MM.1S (cell line): ENCODE results near the gene CDKL1.
"Not testable (repeated sequence)": the region's sequence is repeated elsewhere in the genome, so short reads cannot be mapped to it uniquely, and the experiment has no call there.

Experiments used
- DNase-seq: peaks from one replicate; pipeline ENCODE4 v3.0.0-alpha.2; 2015
- H2AFZ ChIP-seq: fragments of 300-600 bp; sonication (generic); 2 replicates; pipeline ENCODE4 v1.6.0; 2016; ENCODE audit warnings: antibody characterized with exemption, low read length
- H3F3A ChIP-seq: fragments of 300-600 bp; sonication (generic); 2 replicates; pipeline ENCODE4 v1.6.1; 2016; ENCODE audit warnings: mild to moderate bottlenecking, antibody characterized with exemption, low read length, moderate library complexity, mixed read lengths; ENCODE audit not compliant: insufficient read depth
- H3K27ac ChIP-seq: fragments of 300-600 bp; sonication (generic); 2 replicates; pipeline ENCODE4 v1.5.1; 2016; ENCODE audit warnings: mild to moderate bottlenecking, low read length
- H3K27me3 ChIP-seq: fragments of 300-600 bp; sonication (generic); replicated peaks from 2 replicates; pipeline ENCODE4 v1.6.0; 2016; ENCODE audit warnings: low read length; ENCODE audit not compliant: insufficient read depth
- H3K36me3 ChIP-seq: fragments of 300-600 bp; sonication (generic); replicated peaks from 2 replicates; pipeline ENCODE4 v1.6.1; 2016; ENCODE audit warnings: mild to moderate bottlenecking, low read length, mixed read lengths; ENCODE audit not compliant: insufficient read depth
- H3K4me1 ChIP-seq: fragments of 300-600 bp; sonication (generic); 2 replicates; pipeline ENCODE4 v1.6.1; 2016; ENCODE audit warnings: low read length, mixed read lengths
- H3K4me2 ChIP-seq: fragments of 300-600 bp; sonication (generic); 2 replicates; pipeline ENCODE4 v1.6.0; 2016; ENCODE audit warnings: low read depth, low read length
- H3K4me3 ChIP-seq: fragments of 300-600 bp; sonication (generic); 2 replicates; pipeline ENCODE4 v1.5.1; 2016; ENCODE audit warnings: low read length, mixed read lengths
- H3K79me2 ChIP-seq: fragments of 300-600 bp; sonication (generic); 2 replicates; pipeline ENCODE4 v1.6.1; 2016; ENCODE audit warnings: mixed run types, low read length, mixed read lengths
- H3K9ac ChIP-seq: fragments of 300-600 bp; sonication (generic); 2 replicates; pipeline ENCODE4 v1.6.1; 2016; ENCODE audit warnings: low read length, mixed read lengths
- H3K9me2 ChIP-seq: fragments of 300-600 bp; sonication (generic); replicated peaks from 2 replicates; pipeline ENCODE4 v1.6.1; 2016; ENCODE audit warnings: mild to moderate bottlenecking, low read length, mixed read lengths; ENCODE audit not compliant: insufficient read depth
- H3K9me3 ChIP-seq: fragments of 300-600 bp; sonication (generic); replicated peaks from 2 replicates; pipeline ENCODE4 v1.6.1; 2016; ENCODE audit warnings: mild to moderate bottlenecking, low read length, mixed read lengths; ENCODE audit not compliant: insufficient read depth
- H4K20me1 ChIP-seq: fragments of 300-600 bp; sonication (generic); 2 replicates; pipeline ENCODE4 v1.6.1; 2016; ENCODE audit warnings: mild to moderate bottlenecking, low read length, moderate library complexity, mixed read lengths; ENCODE audit not compliant: insufficient read depth
- EZH2 ChIP-seq: fragments of 300-600 bp; sonication (generic); optimal IDR thresholded peaks from 2 replicates; pipeline ENCODE3; 2017; ENCODE audit warnings: low read depth, mild to moderate bottlenecking, antibody characterized with exemption, low read length, mixed read lengths
- EZH2phosphoT487 ChIP-seq: fragments of 300-600 bp; sonication (generic); IDR thresholded peaks from 2 replicates; pipeline ENCODE4 v1.6.1; 2018; ENCODE audit warnings: antibody characterized with exemption, low read length
- TF ChIP-seq, protein P1 (sequence below): fragments of 300-600 bp; sonication (generic); IDR thresholded peaks from 2 replicates; pipeline ENCODE4 v1.5.1; 2016; ENCODE audit warnings: antibody characterized with exemption, low read length, mixed read lengths

The CDKL1 gene

DNA sequence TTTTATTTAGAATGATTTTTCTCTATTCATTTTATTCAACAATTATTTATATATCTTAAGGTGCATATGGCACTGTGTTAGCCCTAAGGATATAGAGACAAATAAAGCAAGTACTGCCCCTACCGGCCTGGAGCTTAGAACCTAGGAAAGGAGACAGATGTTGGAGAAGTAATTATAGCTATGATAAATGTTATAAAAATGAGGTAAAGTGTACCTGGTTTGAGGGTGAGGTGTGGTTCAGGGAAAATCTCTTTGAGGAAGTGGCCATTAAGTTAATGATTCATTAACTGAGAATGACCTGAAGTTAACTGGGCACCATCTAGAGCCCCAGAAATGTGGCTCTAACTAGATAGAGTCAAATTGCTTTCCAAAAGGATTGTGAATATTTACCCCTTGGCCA lies 31.9 kb downstream of the CDKL1 start:
- H3K27ac ChIP-seq: no peak overlapping the region
- H3K4me2 ChIP-seq: no peak overlapping the region
- H3K79me2 ChIP-seq: no peaks in the 10 kb centered on the region
- H3K9me2 ChIP-seq: no peaks in the 10 kb centered on the region
- no peaks in the 10 kb centered on the region for H3K27me3 ChIP-seq
- H3K9ac ChIP-seq: no peak overlapping the region
- no peaks in the 10 kb centered on the region for H3K4me1 ChIP-seq
- no peaks in the 10 kb centered on the region for H3K36me3 ChIP-seq
- TF ChIP-seq EZH2 (no peak), EZH2phosphoT487 (no peak)
- TF ChIP-seq, protein P1, sequence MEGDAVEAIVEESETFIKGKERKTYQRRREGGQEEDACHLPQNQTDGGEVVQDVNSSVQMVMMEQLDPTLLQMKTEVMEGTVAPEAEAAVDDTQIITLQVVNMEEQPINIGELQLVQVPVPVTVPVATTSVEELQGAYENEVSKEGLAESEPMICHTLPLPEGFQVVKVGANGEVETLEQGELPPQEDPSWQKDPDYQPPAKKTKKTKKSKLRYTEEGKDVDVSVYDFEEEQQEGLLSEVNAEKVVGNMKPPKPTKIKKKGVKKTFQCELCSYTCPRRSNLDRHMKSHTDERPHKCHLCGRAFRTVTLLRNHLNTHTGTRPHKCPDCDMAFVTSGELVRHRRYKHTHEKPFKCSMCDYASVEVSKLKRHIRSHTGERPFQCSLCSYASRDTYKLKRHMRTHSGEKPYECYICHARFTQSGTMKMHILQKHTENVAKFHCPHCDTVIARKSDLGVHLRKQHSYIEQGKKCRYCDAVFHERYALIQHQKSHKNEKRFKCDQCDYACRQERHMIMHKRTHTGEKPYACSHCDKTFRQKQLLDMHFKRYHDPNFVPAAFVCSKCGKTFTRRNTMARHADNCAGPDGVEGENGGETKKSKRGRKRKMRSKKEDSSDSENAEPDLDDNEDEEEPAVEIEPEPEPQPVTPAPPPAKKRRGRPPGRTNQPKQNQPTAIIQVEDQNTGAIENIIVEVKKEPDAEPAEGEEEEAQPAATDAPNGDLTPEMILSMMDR: no peak
- DNase-seq: no peak
- no peaks in the 10 kb centered on the region for H4K20me1 ChIP-seq
- no peak overlapping the region for H3K4me3 ChIP-seq
- peaks cover 3% of the 10 kb centered on the region; the same call in 1 of the 2 replicates for H3F3A ChIP-seq
- H3K9me3 ChIP-seq: no peaks in the 10 kb centered on the region
- no peak overlapping the region for H2AFZ ChIP-seq

DNA sequence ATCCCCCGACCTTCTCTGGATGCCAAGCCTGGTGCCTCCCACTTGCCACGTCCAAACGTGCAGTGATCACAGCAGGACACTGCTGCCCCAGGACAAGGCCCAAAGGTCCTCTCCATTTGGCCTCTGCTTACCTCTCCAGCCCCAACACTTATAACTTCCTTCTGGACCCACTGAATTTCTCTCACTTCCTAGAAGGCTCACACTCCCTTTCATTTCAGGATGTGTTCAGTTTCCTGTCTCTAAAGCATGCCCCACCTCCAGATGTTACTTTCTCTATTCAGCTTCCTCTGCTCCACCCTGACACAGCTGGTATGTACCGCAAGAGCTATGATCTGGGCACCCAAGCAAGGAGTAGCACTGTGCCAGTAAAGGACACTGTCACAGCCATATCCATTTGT lies 33.0 kb downstream of the CDKL1 start:
- H3K36me3 ChIP-seq: no peaks in the 10 kb centered on the region
- DNase-seq: peak; percentile 67
- H3F3A ChIP-seq: peaks cover 3% of the 10 kb centered on the region; the same call in 1 of the 2 replicates
- no peaks in the 10 kb centered on the region for H3K27me3 ChIP-seq
- H3K4me2 ChIP-seq: peak overlapping the region; percentile 53
- peak overlapping the region; percentile 57 for H3K4me3 ChIP-seq
- H3K9ac ChIP-seq: no peak overlapping the region
- H4K20me1 ChIP-seq: no peaks in the 10 kb centered on the region
- no peaks in the 10 kb centered on the region for H3K79me2 ChIP-seq
- no peak overlapping the region for H2AFZ ChIP-seq
- H3K9me2 ChIP-seq: no peaks in the 10 kb centered on the region
- H3K9me3 ChIP-seq: no peaks in the 10 kb centered on the region
- no peaks in the 10 kb centered on the region for H3K4me1 ChIP-seq
- no peak for TF ChIP-seq EZH2phosphoT487
- H3K27ac ChIP-seq: no peak overlapping the region

DNA sequence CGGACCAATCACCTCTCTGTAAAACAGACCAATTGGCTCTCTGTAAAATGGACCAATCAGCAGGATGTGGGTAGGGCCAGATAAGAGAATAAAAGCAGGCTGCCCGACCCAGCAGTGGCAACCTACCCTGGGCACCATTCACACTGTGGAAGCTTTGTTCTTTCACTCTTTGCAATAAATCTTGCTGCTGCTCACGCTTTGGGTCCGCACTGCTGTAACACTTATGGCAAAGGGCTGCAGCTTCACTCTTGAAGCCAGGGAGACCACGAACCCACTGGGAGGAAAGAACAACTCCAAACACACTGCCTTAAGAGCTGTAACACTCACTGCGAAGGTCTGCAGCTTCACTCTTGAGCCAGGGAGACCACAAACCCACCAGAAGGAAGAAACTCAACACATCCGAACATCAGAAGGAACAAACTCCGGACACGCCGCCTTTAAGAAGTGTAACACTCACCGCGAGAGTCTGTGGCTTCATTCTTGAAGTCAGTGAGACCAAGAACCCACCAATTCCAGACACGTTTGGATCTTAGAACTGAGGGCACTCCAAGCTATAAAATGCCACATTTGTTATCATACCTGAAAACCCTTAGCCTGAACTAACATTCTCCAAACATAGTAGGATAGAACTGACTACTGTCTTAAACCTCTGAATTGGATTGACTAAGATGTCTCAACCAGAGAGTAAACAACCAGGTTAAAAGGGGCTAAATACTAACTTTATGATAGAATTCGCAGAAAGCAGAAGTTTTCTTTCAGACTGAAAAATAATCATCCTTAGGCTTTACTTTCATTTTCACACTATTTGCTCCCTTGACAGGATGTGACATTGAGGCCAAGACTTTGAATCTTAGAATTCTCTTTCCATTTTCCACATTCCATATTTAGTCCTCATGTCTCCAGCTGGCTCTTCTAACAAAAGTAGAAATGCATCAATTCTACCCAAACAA lies 33.6 kb downstream of the CDKL1 start:
- peak; percentile 9 for DNase-seq
- H3K9ac ChIP-seq: no peak overlapping the region
- H3K36me3 ChIP-seq: no peaks in the 10 kb centered on the region
- no peak overlapping the region for H2AFZ ChIP-seq
- H3K9me3 ChIP-seq: no peaks in the 10 kb centered on the region
- H3K27ac ChIP-seq: no peak overlapping the region
- no peaks in the 10 kb centered on the region for H3K4me1 ChIP-seq
- H3K27me3 ChIP-seq: no peaks in the 10 kb centered on the region
- TF ChIP-seq EZH2phosphoT487: no peak
- TF ChIP-seq, protein P1: no peak
- no peaks in the 10 kb centered on the region for H4K20me1 ChIP-seq
- H3K4me2 ChIP-seq: peak overlapping the region; percentile 53
- H3F3A ChIP-seq: peaks cover 3% of the 10 kb centered on the region; the same call in 1 of the 2 replicates
- no peaks in the 10 kb centered on the region for H3K79me2 ChIP-seq
- H3K9me2 ChIP-seq: no peaks in the 10 kb centered on the region
- H3K4me3 ChIP-seq: peak overlapping the region; percentile 57

DNA sequence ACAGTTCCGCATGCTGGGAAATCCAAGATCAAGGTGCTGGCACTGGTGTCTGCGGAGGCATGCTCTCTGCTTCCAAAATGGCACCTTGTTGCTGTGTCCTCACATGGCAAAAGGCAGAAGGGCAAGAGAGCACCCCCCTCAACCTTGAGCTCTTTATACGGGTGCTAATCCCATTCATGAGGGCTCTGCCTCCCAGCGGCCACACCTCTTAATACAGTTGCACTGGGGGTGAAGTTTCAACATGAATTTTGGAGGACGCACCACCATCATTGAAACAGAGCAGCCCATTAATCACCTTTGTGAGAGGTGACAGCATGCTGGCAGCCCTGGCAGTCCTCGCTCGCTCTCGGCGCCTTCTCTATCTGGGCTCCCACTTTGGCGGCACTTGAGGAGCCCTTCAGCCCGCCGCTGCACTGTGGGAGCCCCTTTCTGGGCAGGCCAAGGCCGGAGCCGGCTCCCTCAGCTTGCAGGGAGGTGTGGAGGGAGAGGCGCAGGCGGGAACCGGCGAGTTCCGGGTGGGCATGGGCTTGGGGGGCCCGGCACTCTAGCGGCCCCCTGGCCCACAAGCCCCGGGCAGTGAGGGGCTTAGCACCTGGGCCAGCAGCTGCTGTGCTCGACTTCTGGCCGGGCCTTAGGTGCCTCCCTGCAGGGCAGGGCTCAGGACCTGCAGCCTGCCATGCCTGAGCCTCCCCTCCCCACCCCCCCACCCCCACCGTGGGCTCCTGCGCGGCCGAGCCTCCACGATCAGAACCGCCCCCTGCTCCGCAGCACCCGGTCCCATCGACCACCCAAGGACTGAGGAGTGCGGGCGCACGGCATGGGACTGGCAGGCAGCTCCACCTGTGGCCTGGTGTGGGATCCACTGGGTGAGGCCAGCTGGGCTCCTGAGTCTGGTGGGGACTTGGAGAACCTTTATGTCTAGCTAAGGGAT lies 34.9 kb downstream of the CDKL1 start:
- H3K36me3 ChIP-seq, H4K20me1 ChIP-seq, H3K4me3 ChIP-seq, H3K4me1 ChIP-seq, H3K27ac ChIP-seq, H3K4me2 ChIP-seq, H3K9me3 ChIP-seq, H2AFZ ChIP-seq, H3K27me3 ChIP-seq, H3K9ac ChIP-seq, H3F3A ChIP-seq, H3K9me2 ChIP-seq, H3K79me2 ChIP-seq, DNase-seq: not testable (repeated sequence)
